BLaER1 treated with 17β-estradiol and CSF1 and Interleukin-3, amounts not matched to agents 10 nM and 100 nM (cell line): Measurements from ENCODE around the gene RNF130.

Experiments used
- H3K27ac ChIP-seq, 11 experiments: shearing (Covaris generic); formaldehyde crosslinking; 2 replicates each; pipeline ENCODE4 v1.8.1; 2022
- H3K27me3 ChIP-seq, 11 experiments: shearing (Covaris generic); formaldehyde crosslinking; 2 replicates each; pipeline ENCODE4 v1.8.1; 2022
- H3K36me3 ChIP-seq, 11 experiments: shearing (Covaris generic); formaldehyde crosslinking; 2 replicates each; pipeline ENCODE4 v1.8.1; 2022
- H3K4me1 ChIP-seq, 10 experiments: shearing (Covaris generic); formaldehyde crosslinking; 2 replicates each; pipeline ENCODE4 v1.8.1; 2022
- H3K4me2 ChIP-seq, 11 experiments: shearing (Covaris generic); formaldehyde crosslinking; 2 replicates each; pipeline ENCODE4 v1.8.1; 2022
- H3K4me3 ChIP-seq, 10 experiments: shearing (Covaris generic); formaldehyde crosslinking; 2 replicates each; pipeline ENCODE4 v1.8.1; 2022
- H3K9ac ChIP-seq, 11 experiments: shearing (Covaris generic); formaldehyde crosslinking; 2 replicates each; pipeline ENCODE4 v1.8.1; 2022
- H3K9me3 ChIP-seq, 11 experiments: shearing (Covaris generic); formaldehyde crosslinking; replicated peaks in 1 of 11; 2 replicates each; pipeline ENCODE4 v1.8.1; 2022
- H4K20me1 ChIP-seq, 11 experiments: shearing (Covaris generic); formaldehyde crosslinking; 2 replicates each; pipeline ENCODE4 v1.8.1; 2022
- Cebpa-rat ChIP-seq, 11 experiments: shearing (Covaris generic); IDR thresholded peaks; 2 replicates each; pipeline ENCODE4 v1.8.1; 2022

The RNF130 gene

GRCh38 chr5:179926657-179927056, 144.9 kb downstream of the RNF130 start:
- H3K9me3 ChIP-seq = peaks cover 4 to 31% (median 18%) of the 10 kb centered on the region in 11 experiments; a peak in 20 of 22 replicates
- no peak overlapping the region for H3K27ac ChIP-seq
- peaks cover 10 to 15% (median 11%) of the 10 kb centered on the region in 10 experiments for H3K4me1 ChIP-seq
- H3K9ac ChIP-seq = no peak overlapping the region
- no peaks in the 10 kb centered on the region for H4K20me1 ChIP-seq
- TF ChIP-seq Cebpa-rat (IDR thresholded peaks at IDR 0.05) = no peak
- H3K36me3 ChIP-seq = no peaks in the 10 kb centered on the region
- H3K27me3 ChIP-seq = no peaks in the 10 kb centered on the region
- no peak overlapping the region for H3K4me2 ChIP-seq
- no peak overlapping the region for H3K4me3 ChIP-seq

- H3K27me3 ChIP-seq = no peaks in the 10 kb centered on the region
- H3K4me2 ChIP-seq = peak overlapping the region; percentile 12 to 54 (median 45); a peak in 20 of 22 replicates
- H3K27ac ChIP-seq = peak overlapping the region in 10 of 11 experiments; percentile 31 to 76 (median 66); a peak in 18 of 22 replicates
- peaks cover 4 to 25% (median 18%) of the 10 kb centered on the region in 11 experiments; a peak in 20 of 22 replicates for H3K9me3 ChIP-seq
- no peaks in the 10 kb centered on the region for H3K36me3 ChIP-seq
- 0 out of 20 replicates have a peak overlapping the region, but pooled peaks of 1 of the 10 experiments have one; percentile 3 for H3K4me3 ChIP-seq
- TF ChIP-seq Cebpa-rat (IDR thresholded peaks at IDR 0.05) = peak in 1 of 11 experiments; percentile 40; a peak in 1 of 22 replicates
- H3K9ac ChIP-seq = peak overlapping the region in 1 of 11 experiments; percentile 34; a peak in 2 of 22 replicates
- no peaks in the 10 kb centered on the region for H4K20me1 ChIP-seq
- H3K4me1 ChIP-seq = peaks cover 31 to 44% (median 37%) of the 10 kb centered on the region in 10 experiments
Measured at GRCh38 chr5:179923436-179923835, 148.1 kb downstream of the RNF130 start.

GRCh38 chr5:179920175-179920574, 151.4 kb downstream of the RNF130 start:
- Histone ChIP-seq H3K9me3 (peaks cover 4 to 28% (median 15%) of the 10 kb centered on the region in 11 experiments; a peak in 20 of 22 replicates), H3K9ac (peak overlapping the region in 7 of 11 experiments; percentile 22 to 59 (median 51); a peak in 9 of 22 replicates), H4K20me1 (no peaks in the 10 kb centered on the region), H3K36me3 (no peaks in the 10 kb centered on the region), H3K27ac (peak overlapping the region in 8 of 11 experiments; percentile 29 to 86 (median 55); a peak in 10 of 22 replicates), H3K27me3 (no peaks in the 10 kb centered on the region), H3K4me1 (peaks cover 63 to 76% (median 70%) of the 10 kb centered on the region in 10 experiments), H3K4me3 (no peak overlapping the region), H3K4me2 (peak overlapping the region; percentile 73 to 91 (median 84))
- no peak for TF ChIP-seq Cebpa-rat (IDR thresholded peaks at IDR 0.05)

GRCh38 chr5:179919487-179920060, 152.0 kb downstream of the RNF130 start:
- Histone ChIP-seq H3K9me3 (peaks cover 4 to 28% (median 15%) of the 10 kb centered on the region in 11 experiments; a peak in 20 of 22 replicates), H3K36me3 (no peaks in the 10 kb centered on the region), H3K27ac (peak overlapping the region in 10 of 11 experiments; percentile 13 to 86 (median 52); a peak in 18 of 22 replicates), H3K4me1 (peaks cover 69 to 82% (median 76%) of the 10 kb centered on the region in 10 experiments), H3K9ac (peak overlapping the region in 9 of 11 experiments; percentile 18 to 59 (median 46); a peak in 12 of 22 replicates), H3K4me2 (peak overlapping the region; percentile 73 to 91 (median 84)), H3K4me3 (0 out of 20 replicates have a peak overlapping the region, but pooled peaks of 1 of the 10 experiments have one; percentile 7), H4K20me1 (no peaks in the 10 kb centered on the region), H3K27me3 (no peaks in the 10 kb centered on the region)
- no peak for TF ChIP-seq Cebpa-rat (IDR thresholded peaks at IDR 0.05)

GRCh38 chr5:179918742-179919486, 152.6 kb downstream of the RNF130 start:
- Histone ChIP-seq H3K4me2 (peak overlapping the region; percentile 73 to 91 (median 84)), H3K9me3 (peaks cover 4 to 22% (median 13%) of the 10 kb centered on the region in 11 experiments; a peak in 20 of 22 replicates), H3K4me1 (peaks cover 75 to 88% (median 81%) of the 10 kb centered on the region in 10 experiments), H3K36me3 (no peaks in the 10 kb centered on the region), H3K9ac (peak overlapping the region in 7 of 11 experiments; percentile 18 to 59 (median 51); a peak in 7 of 22 replicates), H3K27me3 (no peaks in the 10 kb centered on the region), H3K4me3 (no peak overlapping the region), H3K27ac (peak overlapping the region in 9 of 11 experiments; percentile 29 to 86 (median 56); a peak in 14 of 22 replicates), H4K20me1 (no peaks in the 10 kb centered on the region)
- no peak for TF ChIP-seq Cebpa-rat (IDR thresholded peaks at IDR 0.05)

GRCh38 chr5:179916523-179916922, 155.0 kb downstream of the RNF130 start:
- H3K4me3 ChIP-seq = no peak overlapping the region

GRCh38 chr5:179915406-179915935, 156.1 kb downstream of the RNF130 start:
- no peaks in the 10 kb centered on the region for H3K27me3 ChIP-seq

More at GRCh38 chr5:179916523-179916922, 155.0 kb downstream of the RNF130 start:
- Histone ChIP-seq H3K27me3 (no peaks in the 10 kb centered on the region), H4K20me1 (no peaks in the 10 kb centered on the region), H3K27ac (peak overlapping the region; percentile 52 to 87 (median 78); a peak in 21 of 22 replicates), H3K36me3 (no peaks in the 10 kb centered on the region), H3K9me3 (peaks cover 0 to 4% (median 0%) of the 10 kb centered on the region in 11 experiments; a peak in 1 of 22 replicates), H3K4me2 (peak overlapping the region; percentile 75 to 93 (median 85)), H3K4me1 (peaks cover 83 to 94% (median 88%) of the 10 kb centered on the region in 10 experiments), H3K9ac (peak overlapping the region in 4 of 11 experiments; percentile 3 to 63 (median 46); a peak in 6 of 22 replicates)
- no peak for TF ChIP-seq Cebpa-rat (IDR thresholded peaks at IDR 0.05)

GRCh38 chr5:179914032-179914755, 157.4 kb downstream of the RNF130 start:
- H3K27ac ChIP-seq = peak overlapping the region; percentile 4 to 78 (median 55); a peak in 18 of 22 replicates
- H3K9ac ChIP-seq = peak overlapping the region in 3 of 11 experiments; percentile 46 to 58 (median 55); a peak in 6 of 22 replicates
- H4K20me1 ChIP-seq = no peaks in the 10 kb centered on the region

More at GRCh38 chr5:179915406-179915935, 156.1 kb downstream of the RNF130 start:
- Histone ChIP-seq H3K27ac (peak overlapping the region in 8 of 11 experiments; percentile 10 to 86 (median 38); a peak in 11 of 22 replicates), H3K4me1 (peaks cover 81 to 86% (median 83%) of the 10 kb centered on the region in 10 experiments), H3K9me3 (peaks cover 0 to 4% (median 0%) of the 10 kb centered on the region in 11 experiments; a peak in 1 of 22 replicates), H3K36me3 (no peaks in the 10 kb centered on the region), H3K4me3 (no peak overlapping the region), H4K20me1 (no peaks in the 10 kb centered on the region), H3K4me2 (peak overlapping the region; percentile 75 to 93 (median 85)), H3K9ac (peak overlapping the region in 1 of 11 experiments; percentile 12; a peak in 2 of 22 replicates)
- no peak for TF ChIP-seq Cebpa-rat (IDR thresholded peaks at IDR 0.05)

More at GRCh38 chr5:179914032-179914755, 157.4 kb downstream of the RNF130 start:
- Histone ChIP-seq H3K36me3 (no peaks in the 10 kb centered on the region), H3K4me2 (peak overlapping the region; percentile 57 to 93 (median 75)), H3K27me3 (no peaks in the 10 kb centered on the region), H3K4me3 (peak overlapping the region in 1 of 10 experiments; percentile 29; a peak in 1 of 20 replicates), H3K9me3 (peaks cover 0 to 4% (median 0%) of the 10 kb centered on the region in 11 experiments; a peak in 1 of 22 replicates), H3K4me1 (peaks cover 68 to 73% (median 71%) of the 10 kb centered on the region in 10 experiments)
- TF ChIP-seq Cebpa-rat (IDR thresholded peaks at IDR 0.05) = no peak
